Measurements from ENCODE around the gene PTMA. TPM values are rescaled to one million over a fixed set of nuclear protein-coding genes. Genes with fewer than 3 reads are reported as not detected.
A peak's percentile ranks its signal among the peaks of the same experiment; 100 is the strongest.
"Not testable (repeated sequence)": the region's sequence is repeated elsewhere in the genome, so short reads cannot be mapped to it uniquely, and the experiment has no call there.

PTMA gene
- total RNA-seq, result 1,000 to 10,000 TPM; 2,248 to 2,672 (median 2,390) TPM

- ATAC-seq, result peak; percentile 67 to 70
- DNase-seq, result peak; percentile 99
- Mint-ChIP-seq H3K36me3 (ENCODE audit: insufficient read depth) (peaks cover 28% of the 10 kb centered on the region), H3K4me1 (ENCODE audit: low read depth) (peaks cover 30% of the 10 kb centered on the region), H3K9me3 (no peaks in the 10 kb centered on the region), H3K27me3 (ENCODE audit: low read depth) (no peaks in the 10 kb centered on the region), H3K4me3 (peak within 1 kb of the TSS; percentile 99)
These were observed at the start of gene PTMA for GRCh38 chr2:231707927-231708772. PTMA (plus strand) TSS chr2:231708525; CDS start chr2:231708707, 182 bp downstream.

GRCh38 chr2:231660073-231660472 lies 48.3 kb upstream of the PTMA start:
- H3K4me3 Mint-ChIP-seq; DNase-seq; H3K36me3 Mint-ChIP-seq (ENCODE audit: insufficient read depth); H3K9me3 Mint-ChIP-seq; ATAC-seq; H3K27me3 Mint-ChIP-seq (ENCODE audit: low read depth): not testable (repeated sequence)
- H3K4me1 Mint-ChIP-seq (ENCODE audit: low read depth), result peaks cover 16% of the 10 kb centered on the region

- H3K4me3 Mint-ChIP-seq, result peak overlapping the region; percentile 73
- peaks cover 16% of the 10 kb centered on the region for H3K4me1 Mint-ChIP-seq (ENCODE audit: low read depth)
- DNase-seq, result no peak
- H3K9me3 Mint-ChIP-seq, result no peaks in the 10 kb centered on the region
- no peak for ATAC-seq
- H3K27me3 Mint-ChIP-seq (ENCODE audit: low read depth), result no peaks in the 10 kb centered on the region
- no peaks in the 10 kb centered on the region for H3K36me3 Mint-ChIP-seq (ENCODE audit: insufficient read depth)
These were observed 47.5 kb upstream of the PTMA start for GRCh38 chr2:231660860-231661259.

GRCh38 chr2:231661422-231662027 lies 46.8 kb upstream of the PTMA start:
- H3K27me3 Mint-ChIP-seq (ENCODE audit: low read depth), result no peaks in the 10 kb centered on the region
- peaks cover 16% of the 10 kb centered on the region for H3K4me1 Mint-ChIP-seq (ENCODE audit: low read depth)
- H3K9me3 Mint-ChIP-seq, result no peaks in the 10 kb centered on the region
- DNase-seq (no peak), ATAC-seq (no peak)
- H3K36me3 Mint-ChIP-seq (ENCODE audit: insufficient read depth), result no peaks in the 10 kb centered on the region
- peak overlapping the region; percentile 73 for H3K4me3 Mint-ChIP-seq

- Mint-ChIP-seq H3K36me3 (ENCODE audit: insufficient read depth) (no peaks in the 10 kb centered on the region), H3K9me3 (no peaks in the 10 kb centered on the region), H3K4me1 (ENCODE audit: low read depth) (peaks cover 16% of the 10 kb centered on the region), H3K27me3 (ENCODE audit: low read depth) (no peaks in the 10 kb centered on the region), H3K4me3 (peak overlapping the region; percentile 73)
- DNase-seq, result peak; percentile 94
- peak; percentile 93 to 96 for ATAC-seq
These were observed 46.1 kb upstream of the PTMA start for GRCh38 chr2:231662028-231662810.

DNA sequence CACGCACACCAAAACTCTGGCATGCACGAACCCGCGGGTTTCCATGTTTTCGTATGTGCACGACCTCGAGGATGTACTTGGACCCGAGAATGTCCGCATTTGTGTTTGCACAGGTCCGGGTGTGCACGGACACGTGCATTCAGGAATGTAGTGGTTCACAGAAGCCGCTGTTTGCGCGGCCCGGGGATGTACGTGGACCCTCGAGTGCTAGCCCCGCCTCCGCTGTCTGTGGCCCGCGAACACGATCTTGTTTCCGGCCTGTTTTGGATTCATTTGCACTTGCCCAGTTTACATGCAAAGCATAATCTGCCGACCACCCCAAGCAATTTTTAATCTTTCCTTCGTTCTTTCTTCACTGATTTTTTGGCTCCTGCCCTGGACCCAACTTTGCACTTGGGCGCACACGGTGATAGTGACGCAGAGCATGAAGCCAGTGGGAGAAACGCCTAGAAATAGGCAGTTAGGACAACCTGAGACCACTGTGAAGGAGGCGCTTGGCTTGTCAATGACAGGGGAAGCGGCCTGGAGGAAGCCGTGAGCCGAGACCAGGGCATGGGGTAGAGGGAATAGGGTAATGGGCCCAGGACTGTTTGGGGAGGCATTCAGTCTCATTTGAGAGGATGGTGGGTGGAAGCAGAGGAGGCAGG lies 45.4 kb upstream of the PTMA start:
- DNase-seq (no peak), ATAC-seq (no peak)
- Mint-ChIP-seq H3K4me3 (peak overlapping the region; percentile 73), H3K36me3 (ENCODE audit: insufficient read depth) (no peaks in the 10 kb centered on the region), H3K9me3 (no peaks in the 10 kb centered on the region), H3K27me3 (ENCODE audit: low read depth) (no peaks in the 10 kb centered on the region), H3K4me1 (ENCODE audit: low read depth) (peaks cover 16% of the 10 kb centered on the region)

DNA sequence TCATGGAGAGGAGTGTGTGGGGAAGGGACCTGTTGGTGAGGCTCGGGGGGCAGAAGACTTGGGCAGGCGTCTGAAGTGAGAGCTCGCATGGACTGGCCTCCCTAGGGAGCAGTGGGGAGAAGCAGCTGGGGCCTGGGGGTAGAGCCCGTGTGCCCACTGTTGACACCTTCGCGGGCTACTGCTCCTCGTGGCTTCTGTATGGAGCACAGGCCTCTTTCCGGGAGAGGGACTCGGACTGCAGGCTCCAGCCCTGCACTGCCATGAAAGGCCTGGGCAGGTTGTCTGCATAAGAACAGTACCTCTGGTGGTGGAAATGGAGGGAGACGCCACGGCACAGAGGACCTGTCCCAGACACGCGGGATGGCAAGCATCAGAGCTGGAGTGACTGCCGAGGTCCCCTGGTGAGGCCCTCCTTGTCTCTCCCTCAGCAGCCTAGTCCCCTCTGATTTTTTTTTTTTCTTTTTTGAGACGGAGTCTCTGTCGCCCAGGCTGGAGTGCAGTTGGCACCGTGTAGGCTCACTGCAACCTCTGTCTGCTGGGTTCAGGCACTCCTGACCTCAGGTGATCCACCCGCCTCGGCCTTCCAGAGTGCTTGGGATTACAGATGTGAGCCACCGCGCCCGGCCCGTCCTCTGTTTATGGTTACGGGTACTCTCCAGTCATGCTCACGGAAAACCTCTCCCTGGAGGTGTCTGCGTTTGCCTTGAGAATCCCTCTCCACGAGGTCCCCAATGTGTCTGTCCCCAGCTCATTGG lies 44.7 kb upstream of the PTMA start:
- Mint-ChIP-seq H3K27me3 (ENCODE audit: low read depth) (no peaks in the 10 kb centered on the region), H3K36me3 (ENCODE audit: insufficient read depth) (no peaks in the 10 kb centered on the region), H3K4me3 (peak overlapping the region; percentile 73), H3K9me3 (no peaks in the 10 kb centered on the region), H3K4me1 (ENCODE audit: low read depth) (peaks cover 16% of the 10 kb centered on the region)
- DNase-seq (no peak), ATAC-seq (no peak)

DNA sequence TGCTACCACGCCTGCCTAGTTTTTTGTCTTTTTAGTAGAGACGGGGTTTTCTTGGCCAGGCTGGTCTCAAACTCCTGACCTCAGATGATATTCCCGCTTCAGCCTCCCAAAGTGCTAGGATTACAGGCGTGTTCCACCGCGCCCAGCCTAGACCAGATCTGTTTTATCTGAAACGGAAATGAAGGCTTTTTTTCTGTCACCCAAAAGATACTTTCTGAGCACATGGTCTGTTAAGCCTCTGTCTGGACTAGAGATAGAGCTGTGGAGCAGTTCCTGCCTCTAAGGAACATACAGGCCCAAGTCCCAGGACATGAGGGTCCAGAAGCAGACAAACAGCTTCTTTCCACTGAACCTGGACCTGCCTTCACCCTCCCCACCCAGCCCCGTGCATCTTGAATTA lies 43.6 kb upstream of the PTMA start:
- H3K27me3 Mint-ChIP-seq (ENCODE audit: low read depth), result no peaks in the 10 kb centered on the region
- H3K9me3 Mint-ChIP-seq, result no peaks in the 10 kb centered on the region
- H3K4me1 Mint-ChIP-seq (ENCODE audit: low read depth), result peaks cover 16% of the 10 kb centered on the region
- ATAC-seq, result no peak
- H3K36me3 Mint-ChIP-seq (ENCODE audit: insufficient read depth), result no peaks in the 10 kb centered on the region
- H3K4me3 Mint-ChIP-seq, result no peak overlapping the region
- no peak for DNase-seq

DNA sequence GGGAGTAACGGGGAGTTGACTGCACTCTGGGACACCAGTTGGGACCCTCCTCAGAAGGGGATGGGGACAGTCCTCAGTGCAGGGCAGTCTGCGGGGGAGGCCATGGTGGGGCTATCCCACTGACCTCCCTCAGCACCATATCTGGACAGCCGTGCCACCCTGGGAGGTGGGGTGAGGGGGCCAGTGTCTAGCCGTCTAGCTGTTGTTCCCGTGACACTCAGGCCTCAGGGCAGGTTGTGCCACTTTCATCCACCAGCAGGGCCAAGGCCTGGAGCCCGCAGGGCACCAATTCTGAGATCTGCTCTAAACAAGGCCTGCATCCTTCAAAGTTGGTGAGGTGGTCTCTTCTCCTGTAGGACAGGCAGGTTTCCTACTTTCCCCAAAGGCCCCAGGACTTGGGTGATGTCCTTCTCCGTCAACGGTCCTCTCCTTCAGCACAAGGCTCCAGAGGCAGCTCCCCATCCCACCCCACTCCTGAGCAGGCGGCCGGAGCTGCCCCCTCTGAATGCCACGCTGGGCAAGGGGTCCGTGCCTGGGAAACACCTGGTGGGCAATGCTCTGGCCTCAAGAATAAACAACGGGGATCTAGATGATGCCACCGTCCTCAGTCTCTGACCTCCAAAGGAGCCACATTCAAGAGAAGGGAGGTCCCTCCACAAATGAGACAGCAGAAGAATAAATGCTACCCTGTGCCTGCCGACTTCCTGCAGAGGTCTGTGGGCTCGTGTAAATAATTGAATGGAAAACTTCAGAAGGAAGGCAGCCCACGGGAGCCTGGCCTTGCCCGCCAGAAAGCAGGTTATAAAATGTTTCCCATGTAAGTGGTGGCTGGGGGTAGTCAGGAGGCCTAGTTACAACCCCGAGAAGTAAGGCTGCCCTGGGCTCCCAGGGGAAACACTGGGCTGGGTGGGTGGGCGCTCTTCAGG lies 42.8 kb upstream of the PTMA start:
- Mint-ChIP-seq H3K9me3 (no peaks in the 10 kb centered on the region), H3K4me3 (no peak overlapping the region), H3K4me1 (ENCODE audit: low read depth) (peaks cover 16% of the 10 kb centered on the region), H3K27me3 (ENCODE audit: low read depth) (no peaks in the 10 kb centered on the region), H3K36me3 (ENCODE audit: insufficient read depth) (no peaks in the 10 kb centered on the region)
- ATAC-seq (no peak), DNase-seq (no peak)

DNA sequence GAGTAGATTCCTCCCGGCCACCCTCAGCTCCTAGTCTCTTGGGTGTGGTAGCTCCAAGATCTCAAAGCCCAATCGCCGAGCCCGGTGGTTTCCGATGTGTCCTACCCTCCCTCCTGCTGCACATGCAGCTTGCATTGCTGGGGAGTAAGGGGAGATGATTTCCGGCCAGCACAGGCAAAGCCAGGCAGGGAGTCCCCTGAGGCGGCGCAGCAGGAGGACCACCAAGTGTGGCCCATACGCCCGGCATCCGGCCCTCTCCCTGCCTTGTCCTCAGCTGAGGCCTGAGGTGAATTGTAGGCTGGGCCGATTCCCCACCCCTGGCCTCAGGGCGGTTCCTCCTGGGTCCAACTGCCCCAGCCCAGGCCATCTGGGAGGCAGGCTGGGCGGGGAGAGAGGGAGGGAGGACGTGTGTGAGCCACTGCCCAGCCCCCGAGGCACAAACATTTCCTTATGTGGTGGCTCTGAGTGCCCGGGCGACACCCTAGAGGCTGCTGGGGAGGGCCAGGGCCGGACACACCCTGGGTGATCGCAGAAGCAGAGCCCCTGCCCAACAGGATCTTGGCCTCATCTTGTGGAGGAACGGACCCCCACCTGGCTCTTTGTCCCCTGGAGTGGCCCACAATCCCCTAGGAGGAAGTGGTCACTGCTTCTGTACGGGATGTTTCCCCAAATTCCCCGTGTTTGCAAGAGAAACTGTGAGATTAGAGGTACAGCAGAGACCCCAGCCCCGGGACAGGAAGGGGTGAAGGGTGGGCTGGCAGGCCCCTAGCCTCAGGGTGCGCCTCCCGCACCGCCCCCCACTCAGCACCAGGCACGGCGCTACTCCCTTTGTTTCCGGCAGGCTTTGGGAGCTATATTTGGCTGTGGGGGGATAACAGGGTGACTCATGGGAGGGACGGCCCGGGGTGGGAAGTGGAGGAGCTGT lies 41.9 kb upstream of the PTMA start:
- no peaks in the 10 kb centered on the region for H3K9me3 Mint-ChIP-seq
- ATAC-seq, result no peak
- no peak overlapping the region for H3K4me3 Mint-ChIP-seq
- peaks cover 12% of the 10 kb centered on the region for H3K4me1 Mint-ChIP-seq (ENCODE audit: low read depth)
- H3K27me3 Mint-ChIP-seq (ENCODE audit: low read depth), result no peaks in the 10 kb centered on the region
- H3K36me3 Mint-ChIP-seq (ENCODE audit: insufficient read depth), result no peaks in the 10 kb centered on the region
- DNase-seq, result no peak

DNA sequence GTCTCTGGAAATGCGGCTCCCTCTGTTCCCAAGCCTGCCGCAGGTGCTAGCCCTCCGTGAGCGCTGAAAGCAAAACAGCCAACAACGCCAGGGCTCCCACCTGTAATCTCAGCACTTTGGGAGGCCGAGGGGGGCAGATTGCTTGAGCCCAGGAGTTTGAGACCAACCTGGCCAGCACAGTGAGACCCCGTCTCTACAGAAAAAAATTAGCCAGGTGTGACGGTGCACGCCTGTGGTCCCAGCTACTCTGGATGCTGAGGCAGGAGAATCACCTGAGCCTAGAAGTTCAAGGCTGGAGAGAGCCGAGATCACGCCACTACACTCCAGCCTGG lies 41.3 kb upstream of the PTMA start:
- Mint-ChIP-seq H3K36me3 (ENCODE audit: insufficient read depth) (no peaks in the 10 kb centered on the region), H3K4me1 (ENCODE audit: low read depth) (peaks cover 8% of the 10 kb centered on the region), H3K9me3 (no peaks in the 10 kb centered on the region), H3K4me3 (no peak overlapping the region), H3K27me3 (ENCODE audit: low read depth) (no peaks in the 10 kb centered on the region)
- DNase-seq (no peak), ATAC-seq (no peak)

DNA sequence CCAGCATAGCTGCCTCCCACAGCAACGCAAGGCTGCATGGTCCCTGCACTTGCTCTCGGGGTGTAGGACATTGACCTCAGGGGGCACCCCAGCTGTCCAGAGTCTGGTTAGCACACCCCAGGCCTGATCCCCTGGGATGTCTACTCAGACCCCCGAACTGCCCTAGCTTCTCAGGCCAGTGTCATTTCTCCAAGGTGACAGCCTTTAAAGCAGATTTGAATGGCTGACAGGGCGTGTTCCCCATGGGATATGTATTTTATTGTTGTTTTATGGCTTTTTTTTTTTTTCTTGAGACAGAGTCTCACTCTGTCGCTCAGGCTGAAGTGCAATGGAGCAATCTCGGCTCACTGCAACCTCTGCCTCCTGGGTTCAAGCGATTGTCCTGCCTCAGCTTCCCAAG lies 40.8 kb upstream of the PTMA start:
- ATAC-seq (no peak), DNase-seq (no peak)
- Mint-ChIP-seq H3K4me3 (no peak overlapping the region), H3K9me3 (no peaks in the 10 kb centered on the region), H3K4me1 (ENCODE audit: low read depth) (peaks cover 8% of the 10 kb centered on the region), H3K36me3 (ENCODE audit: insufficient read depth) (no peaks in the 10 kb centered on the region), H3K27me3 (ENCODE audit: low read depth) (no peaks in the 10 kb centered on the region)

Data from activated T-cell treated with anti-CD3 and anti-CD28 coated beads, Interleukin-2, amount 50 U/mL, for 4 hours (primary cell).